ENCODE measurements around the gene IPO4.

DNA sequence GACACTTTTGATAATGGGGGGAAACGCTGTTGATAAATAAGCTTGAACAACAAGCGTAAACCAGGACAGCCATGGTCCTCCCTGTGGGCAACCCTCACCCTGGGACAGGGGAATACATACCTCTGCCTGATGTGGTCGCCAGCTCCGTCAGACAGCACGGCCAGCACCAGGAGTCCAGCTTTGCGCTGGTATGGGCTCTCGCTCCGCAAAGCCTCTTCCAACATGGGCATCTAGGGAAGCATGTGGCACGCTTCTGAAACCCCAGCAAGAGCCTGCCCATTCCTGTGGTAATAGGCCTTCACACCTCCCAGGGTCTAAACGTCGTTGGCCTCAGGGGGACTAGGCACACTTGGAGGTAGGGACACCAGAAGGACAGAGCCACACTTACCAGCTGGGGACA is 2.9 kb downstream of the IPO4 start:
- TF ChIP-seq SMAD1 (CRISPR knock-in tag; IDR thresholded peaks at IDR 0.05; ENCODE audit: borderline replicate concordance, low read depth) (no peak), ZNF768 (CRISPR knock-in tag; IDR thresholded peaks at IDR 0.05) (no peak), MYC (CRISPR knock-in tag; IDR thresholded peaks at IDR 0.05; ENCODE audit: borderline replicate concordance) (no peak), ZNF274 (CRISPR knock-in tag; IDR thresholded peaks at IDR 0.05) (no peak), ZNF34 (CRISPR knock-in tag; IDR thresholded peaks at IDR 0.05; ENCODE audit: borderline replicate concordance) (no peak), YY1 (IDR thresholded peaks at IDR 0.05; ENCODE audit: insufficient read depth, insufficient replicate concordance, low read depth, low read length) (no peak), JUND (CRISPR knock-in tag; IDR thresholded peaks at IDR 0.05) (no peak), ZNF263 (CRISPR knock-in tag; IDR thresholded peaks at IDR 0.05) (no peak)
- TF ChIP-seq, protein P1, sequence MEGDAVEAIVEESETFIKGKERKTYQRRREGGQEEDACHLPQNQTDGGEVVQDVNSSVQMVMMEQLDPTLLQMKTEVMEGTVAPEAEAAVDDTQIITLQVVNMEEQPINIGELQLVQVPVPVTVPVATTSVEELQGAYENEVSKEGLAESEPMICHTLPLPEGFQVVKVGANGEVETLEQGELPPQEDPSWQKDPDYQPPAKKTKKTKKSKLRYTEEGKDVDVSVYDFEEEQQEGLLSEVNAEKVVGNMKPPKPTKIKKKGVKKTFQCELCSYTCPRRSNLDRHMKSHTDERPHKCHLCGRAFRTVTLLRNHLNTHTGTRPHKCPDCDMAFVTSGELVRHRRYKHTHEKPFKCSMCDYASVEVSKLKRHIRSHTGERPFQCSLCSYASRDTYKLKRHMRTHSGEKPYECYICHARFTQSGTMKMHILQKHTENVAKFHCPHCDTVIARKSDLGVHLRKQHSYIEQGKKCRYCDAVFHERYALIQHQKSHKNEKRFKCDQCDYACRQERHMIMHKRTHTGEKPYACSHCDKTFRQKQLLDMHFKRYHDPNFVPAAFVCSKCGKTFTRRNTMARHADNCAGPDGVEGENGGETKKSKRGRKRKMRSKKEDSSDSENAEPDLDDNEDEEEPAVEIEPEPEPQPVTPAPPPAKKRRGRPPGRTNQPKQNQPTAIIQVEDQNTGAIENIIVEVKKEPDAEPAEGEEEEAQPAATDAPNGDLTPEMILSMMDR (CRISPR knock-in tag; IDR thresholded peaks at IDR 0.05): no peak
- TF ChIP-seq, protein P2, sequence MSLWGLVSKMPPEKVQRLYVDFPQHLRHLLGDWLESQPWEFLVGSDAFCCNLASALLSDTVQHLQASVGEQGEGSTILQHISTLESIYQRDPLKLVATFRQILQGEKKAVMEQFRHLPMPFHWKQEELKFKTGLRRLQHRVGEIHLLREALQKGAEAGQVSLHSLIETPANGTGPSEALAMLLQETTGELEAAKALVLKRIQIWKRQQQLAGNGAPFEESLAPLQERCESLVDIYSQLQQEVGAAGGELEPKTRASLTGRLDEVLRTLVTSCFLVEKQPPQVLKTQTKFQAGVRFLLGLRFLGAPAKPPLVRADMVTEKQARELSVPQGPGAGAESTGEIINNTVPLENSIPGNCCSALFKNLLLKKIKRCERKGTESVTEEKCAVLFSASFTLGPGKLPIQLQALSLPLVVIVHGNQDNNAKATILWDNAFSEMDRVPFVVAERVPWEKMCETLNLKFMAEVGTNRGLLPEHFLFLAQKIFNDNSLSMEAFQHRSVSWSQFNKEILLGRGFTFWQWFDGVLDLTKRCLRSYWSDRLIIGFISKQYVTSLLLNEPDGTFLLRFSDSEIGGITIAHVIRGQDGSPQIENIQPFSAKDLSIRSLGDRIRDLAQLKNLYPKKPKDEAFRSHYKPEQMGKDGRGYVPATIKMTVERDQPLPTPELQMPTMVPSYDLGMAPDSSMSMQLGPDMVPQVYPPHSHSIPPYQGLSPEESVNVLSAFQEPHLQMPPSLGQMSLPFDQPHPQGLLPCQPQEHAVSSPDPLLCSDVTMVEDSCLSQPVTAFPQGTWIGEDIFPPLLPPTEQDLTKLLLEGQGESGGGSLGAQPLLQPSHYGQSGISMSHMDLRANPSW (CRISPR knock-in tag; IDR thresholded peaks at IDR 0.05; ENCODE audit: borderline replicate concordance): no peak

All from HepG2 (cell line).